Transverse colon (tissue), 4 donors: Measurements from ENCODE around the gene TEAD4. TPM values are rescaled to one million over a fixed set of nuclear protein-coding genes. Genes with fewer than 3 reads are reported as not detected.

ENCODE experiments used
- DNase-seq: peaks from one replicate; pipeline ENCODE4 v3.0.0-alpha.2; 2019
- H3K27ac ChIP-seq, 4 donors: fragments of 200-600 bp; sonication (generic); 2 replicates each; pipeline ENCODE4 v1.5.1; 2016 to 2018; ENCODE audit warnings: inconsistent platforms in 4 of 4
- H3K27me3 ChIP-seq: fragments of 200-600 bp; sonication (generic); 2 replicates; pipeline ENCODE4 v1.5.1; 2017; ENCODE audit warnings: inconsistent platforms
- H3K36me3 ChIP-seq, 4 donors: fragments of 200-600 bp; sonication (generic); 2 replicates each; pipeline ENCODE4 v1.5.1; 2017 to 2019; ENCODE audit warnings: inconsistent platforms in 4 of 4
- H3K4me1 ChIP-seq, 4 donors: fragments of 200-600 bp; sonication (generic); 2 replicates each; pipeline ENCODE4 v1.5.1; 2017 to 2020; ENCODE audit warnings: inconsistent platforms in 4 of 4
- H3K4me3 ChIP-seq, 4 donors: fragments of 200-600 bp; sonication (generic); 1 replicate in 1 of 4; 2 replicates in 3 of 4; pipeline versions ENCODE4 v1.5.1 to v1.6.1; 2017 to 2019; ENCODE audit warnings: inconsistent platforms in 4 of 4
- H3K9me3 ChIP-seq, 2 donors: fragments of 200-600 bp; sonication (generic); 2 replicates each; pipeline ENCODE4 v1.5.1; 2017 to 2019; ENCODE audit warnings: inconsistent platforms in 2 of 2
- CTCF ChIP-seq, 5 experiments: fragments of 200-600 bp in 3 of 5; fragments of 450-650 bp in 2 of 5; sonication (generic) in 3 of 5; IDR thresholded peaks; 1 replicate in 2 of 5; 2 replicates in 3 of 5; pipeline ENCODE4 v1.5.1; 2016 to 2017; ENCODE audit warnings: antibody characterized with exemption in 5 of 5, inconsistent platforms in 3 of 5, mild to moderate bottlenecking in 2 of 5, moderate library complexity in 1 of 5
- EP300 ChIP-seq: sonication (generic); formaldehyde crosslinking; IDR thresholded peaks from one replicate; pipeline ENCODE4 v1.6.1; 2017; ENCODE audit warnings: antibody characterized with exemption, low read depth
- POLR2A ChIP-seq: fragments of 450-650 bp; IDR thresholded peaks from one replicate; pipeline ENCODE4 v1.6.1; 2016; ENCODE audit warnings: antibody characterized with exemption, mild to moderate bottlenecking, moderate library complexity
- POLR2AphosphoS5 ChIP-seq, 3 donors: sonication (generic); formaldehyde crosslinking; IDR thresholded peaks; one replicate each; pipeline ENCODE4 v1.6.1; 2016; ENCODE audit warnings: antibody characterized with exemption in 3 of 3
- WGBS, 2 donors: methylation state at CpG; one replicate each; pipeline ENCODE4 v1.1.5; 2018; ENCODE audit warnings: low coverage in 1 of 2; 5-methylcytosine and 5-hydroxymethylcytosine counted together
- in situ Hi-C, 4 donors: fragments of 200-750 bp; cut with MboI; loops; one replicate each; pipeline versions ENCODE4 v1.15.0 to v1.15.1; 2017; ENCODE audit warnings: low sequenced_read_pairs in 3 of 4, low pct_ligation_motif_present in 1 of 4, low pct_unique_long_range_greater_than_20kb in 1 of 4
- intact Hi-C: fragments of 100-400 bp; cut with DNase I; formaldehyde crosslinking; loops from one replicate; pipeline ENCODE4 v1.15.1; 2023; ENCODE audit warnings: low total_unique reads
- total RNA-seq, 4 donors: library from RNA; depleted of rRNA; stranded (reverse); fragments of >200 nt; gene quantifications; one replicate each; pipeline ENCODE4 v1.1.0, GENCODE V29; 2016

The TEAD4 gene
- total RNA-seq, 4 donors from 2014 or later = 4.2 to 29.7 (median 6.3) TPM

DNA sequence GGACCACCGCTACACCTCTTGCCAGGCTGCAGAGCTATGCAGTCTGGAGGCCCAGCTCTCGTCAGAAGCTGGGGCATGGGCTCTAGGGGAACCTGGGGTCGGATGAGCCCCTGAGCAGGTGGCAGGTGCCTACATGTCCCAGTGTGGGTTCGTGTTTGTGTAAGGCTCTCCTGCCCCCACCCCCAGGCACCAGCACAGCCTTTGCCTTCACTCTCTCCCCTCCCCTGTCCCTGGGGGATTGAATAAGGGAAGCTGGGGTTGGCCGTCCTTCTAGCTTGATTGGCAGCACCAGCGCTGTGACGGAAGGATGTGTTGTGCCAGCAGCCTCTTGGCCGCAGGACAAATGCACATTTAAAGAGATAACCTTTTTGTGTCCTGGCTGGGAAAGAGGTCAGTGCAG is 83.2 kb downstream of the TEAD4 start:
- no peak overlapping the region for H3K27ac ChIP-seq
- no peaks in the 10 kb centered on the region for H3K27me3 ChIP-seq
- no peaks in the 10 kb centered on the region for H3K9me3 ChIP-seq
- H3K4me3 ChIP-seq = no peak overlapping the region
- TF ChIP-seq CTCF (IDR thresholded peaks at IDR 0.05) (no peak), EP300 (no peak), POLR2AphosphoS5 (IDR thresholded peaks at IDR 0.05) (no peak), POLR2A (no peak)
- in situ Hi-C loops = loop anchor here (25.0 kb wide), 1 partner anchor 180 kb away; the partner anchor contains the start of gene TEX52 (in 4 of the 4)
- H3K36me3 ChIP-seq = no peaks in the 10 kb centered on the region
- intact Hi-C loops = loop anchor here (5.0 kb wide), 1 partner anchor 185 kb away; the partner anchor contains the start of gene TEX52
- DNase-seq = no peak
- H3K4me1 ChIP-seq = no peaks in the 10 kb centered on the region
- WGBS, 2 donors = 62% methylated on average over 8 of the region's 8 CpGs; no CpG with 5 or more reads in 1 of the 2 donors

DNA sequence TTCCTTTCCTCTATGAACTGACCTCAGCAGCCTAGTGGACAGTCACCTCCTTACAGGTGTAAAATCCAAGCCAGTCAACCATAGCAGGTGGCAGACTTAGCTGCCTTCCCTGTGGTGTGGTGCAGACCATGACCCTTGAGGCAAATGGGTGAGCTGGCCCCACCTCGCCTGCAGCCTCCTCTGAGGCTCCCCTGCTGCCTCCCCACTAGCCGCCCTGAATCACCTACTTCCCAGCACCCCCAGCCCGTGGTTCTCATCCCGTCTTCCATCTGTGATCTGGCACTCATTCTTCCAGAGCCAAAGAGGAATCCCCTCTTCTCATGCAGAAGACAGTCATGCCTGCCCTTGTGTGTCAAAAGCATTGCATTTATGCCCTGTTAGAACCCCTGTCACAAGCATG is 83.6 kb downstream of the TEAD4 start:
- Histone ChIP-seq H3K36me3 (no peaks in the 10 kb centered on the region), H3K4me3 (no peak overlapping the region), H3K27ac (no peak overlapping the region), H3K4me1 (no peaks in the 10 kb centered on the region), H3K27me3 (no peaks in the 10 kb centered on the region), H3K9me3 (no peaks in the 10 kb centered on the region)
- 72 to 80% methylated on average over 1 to 4 of the region's 4 CpGs for WGBS, 2 donors
- no peak for DNase-seq
- TF ChIP-seq POLR2A = no peak
- no peak for TF ChIP-seq POLR2AphosphoS5 (IDR thresholded peaks at IDR 0.05)
- TF ChIP-seq EP300 = no peak
- TF ChIP-seq CTCF (IDR thresholded peaks at IDR 0.05) = no peak
- in situ Hi-C loops (loop anchor here (25.0 kb wide), 1 partner anchor 181 kb away; the partner anchor contains the start of gene TEX52 (in 4 of the 4)), intact Hi-C loops (loop anchor here (5.0 kb wide), 1 partner anchor 186 kb away; the partner anchor contains the start of gene TEX52)

DNA sequence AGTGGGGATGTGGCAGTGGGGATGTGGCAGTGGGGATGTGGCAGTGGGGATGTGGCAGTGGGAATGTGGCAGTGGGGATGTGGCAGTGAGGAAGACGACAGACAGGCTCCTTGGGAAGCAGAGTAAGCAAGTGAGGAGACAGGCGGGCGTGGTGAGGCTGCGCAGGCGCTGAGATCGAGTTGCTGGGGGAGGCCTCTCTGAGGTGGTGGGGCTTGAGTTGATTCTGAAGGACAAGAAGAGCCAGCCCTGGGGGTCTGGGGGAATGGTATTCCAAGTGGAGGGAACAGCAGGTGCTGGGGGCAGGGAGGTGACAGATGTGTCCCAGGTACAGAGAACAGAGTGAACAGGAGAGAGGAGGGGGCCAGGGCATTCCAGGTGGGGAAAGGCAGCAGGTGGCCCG is 84.2 kb downstream of the TEAD4 start:
- TF ChIP-seq POLR2AphosphoS5 (IDR thresholded peaks at IDR 0.05) = no peak
- TF ChIP-seq CTCF (IDR thresholded peaks at IDR 0.05) = no peak
- no peak for TF ChIP-seq EP300
- TF ChIP-seq POLR2A = no peak
- 92% methylated on average over 7 of the region's 7 CpGs; no CpG with 5 or more reads in 1 of the 2 donors for WGBS, 2 donors
- no peaks in the 10 kb centered on the region for H3K9me3 ChIP-seq
- H3K4me3 ChIP-seq = no peak overlapping the region
- intact Hi-C loops = loop anchor here (5.0 kb wide), 1 partner anchor 186 kb away; the partner anchor contains the start of gene TEX52
- no peaks in the 10 kb centered on the region for H3K27me3 ChIP-seq
- no peaks in the 10 kb centered on the region for H3K36me3 ChIP-seq
- in situ Hi-C loops = loop anchor here (25.0 kb wide), 1 partner anchor 181 kb away; the partner anchor contains the start of gene TEX52 (in 4 of the 4)
- H3K4me1 ChIP-seq = no peaks in the 10 kb centered on the region
- no peak for DNase-seq
- H3K27ac ChIP-seq = no peak overlapping the region

DNA sequence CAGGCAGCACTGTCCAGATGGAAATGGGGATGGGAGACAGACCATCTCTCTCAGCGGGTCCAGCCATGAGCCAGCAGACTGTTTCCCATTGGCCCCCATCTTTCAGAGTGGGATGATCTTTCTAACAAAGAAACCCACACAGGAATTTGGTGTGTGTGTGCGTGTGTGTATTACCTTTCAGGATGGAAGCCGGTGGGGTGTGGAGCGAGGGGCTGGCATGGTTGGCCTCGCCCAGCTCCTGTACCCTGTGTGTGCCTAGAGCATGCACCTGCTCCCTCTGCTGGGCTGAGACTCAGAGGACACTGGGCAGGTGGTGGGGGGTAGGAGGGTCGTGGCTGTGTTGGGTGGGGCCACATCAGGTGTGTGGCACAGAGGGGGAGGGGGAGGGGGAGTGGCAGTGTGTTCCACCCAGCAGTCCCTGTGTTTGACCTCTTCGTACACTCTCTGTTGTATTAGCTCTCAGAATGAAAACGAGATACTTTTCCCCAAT is 85.0 kb downstream of the TEAD4 start:
- intact Hi-C loops (loop anchor here (5.0 kb wide), 1 partner anchor 187 kb away; the partner anchor contains the start of gene TEX52), in situ Hi-C loops (loop anchor here (25.0 kb wide), 1 partner anchor 182 kb away; the partner anchor contains the start of gene TEX52 (in 4 of the 4))
- H3K4me3 ChIP-seq = no peak overlapping the region
- DNase-seq = no peak
- WGBS, 2 donors = 0 to 78% methylated on average over 1 to 8 of the region's 8 CpGs
- no peak overlapping the region for H3K27ac ChIP-seq
- no peak for TF ChIP-seq CTCF (IDR thresholded peaks at IDR 0.05)
- TF ChIP-seq POLR2A = no peak
- no peak for TF ChIP-seq EP300
- no peaks in the 10 kb centered on the region for H3K36me3 ChIP-seq
- no peaks in the 10 kb centered on the region for H3K9me3 ChIP-seq
- H3K27me3 ChIP-seq = no peaks in the 10 kb centered on the region
- H3K4me1 ChIP-seq = no peaks in the 10 kb centered on the region
